NCI-H526 (cell line): Measurements from ENCODE around the gene PCSK6.
A peak's percentile ranks its signal among the peaks of the same experiment; 100 is the strongest.
"Not testable (repeated sequence)": the region's sequence is repeated elsewhere in the genome, so short reads cannot be mapped to it uniquely, and the experiment has no call there.

ENCODE experiments used
- DNase-seq, 2 experiments: peaks; one replicate each; lab custom pipeline; 2025; lab: John Stamatoyannopoulos, UW

The PCSK6 gene

DNA sequence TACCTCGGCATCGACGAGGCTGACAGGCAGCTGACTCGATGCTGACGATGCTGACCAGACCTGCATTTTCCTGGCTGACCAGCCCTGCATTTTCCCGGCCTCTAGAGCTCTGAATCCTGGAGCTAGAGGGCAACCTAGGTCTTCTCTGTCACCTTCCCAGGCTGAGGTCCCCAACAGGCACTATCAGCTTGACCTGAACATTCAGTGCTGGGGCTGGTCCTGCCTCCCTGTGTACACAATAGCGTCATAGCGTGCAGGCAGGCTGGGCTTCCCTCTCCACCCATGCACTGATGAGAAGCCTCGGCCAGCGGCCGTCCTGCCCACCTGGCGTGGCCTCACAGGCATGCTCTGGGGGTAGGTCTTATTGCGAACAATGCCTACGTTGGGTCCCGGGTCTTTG is 132.2 kb downstream of the PCSK6 start:
- no peak for DNase-seq

DNA sequence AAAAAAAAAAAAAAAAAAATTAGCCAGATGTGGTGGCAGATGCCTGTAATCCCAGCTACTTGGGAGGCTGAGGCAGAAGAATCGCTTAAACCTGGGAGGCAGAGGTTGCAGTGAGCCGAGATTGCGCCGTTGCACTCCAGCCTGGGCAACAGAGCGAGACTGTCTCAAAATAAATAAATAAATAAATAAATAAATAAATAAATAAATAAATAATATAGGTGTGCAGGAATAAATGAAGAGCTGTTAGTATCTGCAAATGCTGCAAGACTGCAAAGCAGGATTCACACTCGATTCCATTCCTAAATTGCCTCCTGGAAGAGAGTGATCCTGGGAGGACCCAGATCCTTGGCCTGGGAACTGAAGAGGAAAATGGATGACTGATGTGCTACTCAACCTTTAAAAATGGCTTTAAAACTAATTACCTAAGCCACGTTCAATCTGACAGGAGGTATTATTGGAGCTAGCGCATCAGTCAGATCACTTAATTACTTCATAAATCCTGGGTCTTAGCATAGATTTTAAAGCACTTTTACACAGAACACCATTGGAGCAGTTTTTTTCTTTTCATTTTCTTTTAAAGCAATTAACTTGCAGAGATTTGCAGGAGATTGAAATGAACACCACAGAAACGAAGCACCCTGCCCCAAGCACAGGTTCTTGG is 132.9 kb downstream of the PCSK6 start:
- not testable (repeated sequence) for DNase-seq

DNA sequence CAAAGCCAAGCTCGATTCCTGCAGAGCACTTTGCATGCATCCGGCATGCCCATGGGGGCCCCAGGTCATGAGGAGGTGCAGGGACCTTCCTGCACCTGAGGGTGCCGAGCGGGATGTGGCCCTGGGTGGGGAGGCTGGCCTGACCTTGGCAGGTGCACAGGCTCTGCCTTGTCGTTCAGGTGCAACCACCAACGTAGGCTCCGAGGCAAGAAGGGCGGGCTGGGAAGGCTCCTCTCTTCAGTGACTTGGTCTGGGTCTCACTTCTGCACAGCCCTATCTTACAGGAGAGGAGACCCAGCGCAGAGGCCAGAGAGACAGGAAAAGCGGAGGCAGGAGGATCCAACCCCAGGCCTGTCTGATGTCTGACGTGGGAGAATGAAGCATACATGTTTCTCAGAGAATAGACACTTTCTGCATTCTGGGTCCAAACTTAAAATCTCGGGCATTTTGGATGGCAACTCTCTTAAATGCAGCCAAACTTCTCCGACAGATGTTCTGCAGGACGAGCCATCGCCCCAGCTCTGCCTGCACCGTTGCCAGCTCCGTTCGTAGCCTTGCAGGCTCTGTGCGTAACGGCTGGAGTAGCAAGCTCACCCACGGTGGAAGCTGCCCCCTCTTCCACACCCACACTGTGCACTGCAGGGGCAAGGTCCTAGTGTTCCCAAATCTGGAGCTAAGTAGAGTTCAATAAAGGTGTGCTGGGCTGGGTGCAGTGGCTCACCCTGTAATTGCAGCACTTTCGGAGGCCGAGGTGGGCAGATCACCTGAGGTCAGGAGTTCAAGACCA is 133.6 kb downstream of the PCSK6 start:
- no peak for DNase-seq

DNA sequence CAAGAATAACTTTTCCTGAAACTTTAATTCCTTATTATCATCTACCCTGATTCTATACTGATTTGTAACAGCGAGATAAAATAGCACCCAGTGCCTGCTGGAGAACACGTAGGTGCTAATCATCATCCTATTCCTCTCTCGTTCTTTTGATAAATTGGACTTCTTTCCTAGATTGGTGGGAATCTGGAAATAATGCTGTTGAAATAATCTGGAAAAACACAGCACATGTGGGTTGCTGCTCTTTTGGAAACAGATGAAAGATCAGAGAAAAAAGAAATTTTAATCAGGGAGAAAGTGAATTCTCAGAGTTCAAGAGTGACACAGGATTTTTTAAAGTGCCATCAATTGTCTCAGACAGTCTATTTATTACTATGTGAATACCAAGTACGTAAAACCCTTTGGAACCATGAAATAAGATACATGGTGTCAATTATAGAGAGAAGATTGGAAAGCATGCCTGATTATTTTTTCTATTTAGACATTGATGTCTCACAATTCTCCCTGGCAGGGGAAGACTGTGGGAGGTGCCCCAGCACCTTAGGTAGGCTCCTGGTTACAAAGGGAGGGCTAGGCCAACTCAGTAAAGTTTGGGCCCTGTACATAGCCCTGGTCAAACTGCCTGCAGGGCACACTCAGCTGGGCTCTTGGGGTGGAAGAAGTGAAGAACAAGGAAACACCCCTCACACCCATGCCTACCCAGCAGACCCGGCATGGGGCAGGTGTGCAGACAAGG is 134.4 kb downstream of the PCSK6 start:
- no peak for DNase-seq

DNA sequence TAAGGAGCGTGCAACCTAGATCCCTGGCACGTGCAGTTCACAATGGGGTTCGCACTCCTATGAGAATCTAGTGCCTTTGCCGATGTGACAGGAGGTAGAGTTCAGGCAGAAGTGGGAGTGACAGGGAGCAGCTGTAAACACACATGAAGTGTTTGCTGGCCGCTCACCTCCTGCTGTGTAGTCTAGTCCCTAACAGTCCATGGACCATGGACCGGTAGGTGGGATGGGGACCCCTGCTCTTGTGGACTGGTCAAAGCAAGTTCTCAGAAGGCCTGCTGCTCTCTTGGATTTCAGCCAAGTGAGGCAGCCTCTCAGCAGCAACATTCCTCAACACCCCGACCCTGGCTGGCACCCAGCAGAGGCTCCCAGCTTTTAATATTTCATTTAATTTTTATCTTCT is 136.3 kb downstream of the PCSK6 start:
- no peak for DNase-seq

DNA sequence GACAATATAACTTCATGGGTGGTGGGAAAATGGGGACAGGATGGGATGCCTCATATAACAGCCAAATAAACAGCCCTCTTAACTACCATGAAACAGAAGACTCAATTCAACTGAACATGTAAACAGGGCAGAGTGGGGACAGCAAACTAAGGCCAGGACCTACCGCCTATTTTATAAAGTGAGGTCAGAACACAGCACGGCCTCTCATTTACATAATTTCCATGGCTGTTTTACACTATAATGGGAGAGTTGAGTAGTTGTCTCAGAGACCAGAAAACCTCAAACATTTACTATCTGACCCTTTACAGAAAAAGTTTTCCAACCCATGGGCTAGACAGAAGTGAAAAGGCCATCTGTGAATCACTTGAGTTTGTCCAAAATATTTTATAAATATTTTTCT is 137.8 kb downstream of the PCSK6 start:
- peak in 1 of 2 experiments; percentile 12 for DNase-seq

DNA sequence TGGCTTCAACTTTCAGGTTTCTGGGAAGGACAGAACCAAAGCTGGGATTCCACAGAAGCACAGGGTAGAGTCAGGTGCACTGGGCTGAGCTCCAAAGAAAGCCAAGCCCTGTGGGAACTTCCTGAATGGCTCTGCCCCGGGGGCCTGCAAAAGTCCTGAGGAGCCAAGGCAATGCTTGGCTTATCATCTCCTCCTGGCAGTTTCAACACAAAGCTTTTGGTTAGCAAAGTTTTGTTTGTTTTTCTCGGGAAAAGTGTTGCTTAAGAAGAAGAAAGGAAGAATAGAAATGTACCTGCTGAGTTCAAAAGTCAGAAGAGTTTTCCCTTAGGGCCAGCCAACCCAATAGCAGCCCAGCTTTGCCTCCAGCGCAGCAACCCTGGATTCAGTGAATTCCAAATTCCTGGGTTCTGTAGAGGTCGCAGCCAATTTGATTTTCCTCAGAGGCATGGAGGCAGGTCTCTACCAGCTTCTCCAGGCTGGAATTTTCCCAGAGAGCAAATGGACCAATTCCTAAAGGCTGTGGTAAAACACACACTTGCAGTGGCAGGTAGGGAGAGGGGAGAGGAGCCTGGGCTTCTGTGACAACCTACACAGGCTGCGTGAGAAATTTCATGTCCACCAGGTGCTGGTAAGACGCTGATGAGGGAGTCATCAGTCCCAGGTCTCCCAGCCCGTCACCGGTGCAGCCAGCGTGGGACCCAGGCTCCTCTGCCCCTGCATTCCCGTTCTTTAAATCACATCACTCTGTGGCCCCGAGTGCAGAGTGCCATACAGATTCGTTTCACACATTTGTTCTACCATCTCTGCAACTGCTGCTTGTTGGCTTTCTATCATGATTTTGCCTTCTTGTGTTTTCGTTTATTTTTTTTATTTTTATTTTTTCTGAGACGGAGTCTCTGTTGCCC is 140.2 kb downstream of the PCSK6 start:
- no peak for DNase-seq

DNA sequence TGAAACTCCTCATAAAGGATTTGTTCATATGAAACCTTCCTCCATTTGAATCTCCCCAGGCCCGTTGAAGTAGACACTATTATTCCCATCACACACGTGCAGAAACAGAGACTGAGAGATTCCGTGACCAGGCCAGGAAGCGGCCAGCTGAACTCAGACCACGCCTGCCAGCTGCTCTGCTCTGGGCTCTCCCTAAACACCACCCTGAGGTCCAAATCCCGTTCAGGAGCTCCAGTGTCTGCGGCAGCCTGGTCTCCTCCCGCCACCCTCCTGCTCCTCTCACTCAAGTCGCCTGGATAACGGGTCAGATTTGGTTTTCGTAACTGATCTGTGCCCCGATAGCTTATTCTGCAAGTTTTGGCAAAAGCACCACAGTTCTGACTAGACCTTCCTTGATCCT is 140.9 kb downstream of the PCSK6 start:
- no peak for DNase-seq

DNA sequence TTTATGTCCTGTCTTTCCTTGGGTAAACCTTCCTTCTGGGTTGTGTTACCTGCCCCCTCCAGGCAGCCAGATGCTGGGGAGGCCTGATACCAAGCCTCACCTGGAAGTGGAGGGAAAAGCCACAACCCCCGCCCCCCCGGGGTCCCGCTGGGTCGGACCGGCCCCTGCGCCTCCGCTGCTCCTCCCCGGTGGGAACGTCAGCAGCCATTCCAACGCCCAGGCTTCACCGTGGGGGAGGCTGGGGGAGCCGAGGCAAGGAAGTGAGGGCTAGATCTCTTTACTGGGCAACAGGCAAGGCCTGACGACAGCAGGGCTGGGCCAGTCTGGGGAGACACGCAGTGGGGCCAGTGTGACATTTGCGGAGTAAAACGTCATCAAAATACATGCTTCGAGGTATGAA is 141.5 kb downstream of the PCSK6 start:
- DNase-seq = no peak

DNA sequence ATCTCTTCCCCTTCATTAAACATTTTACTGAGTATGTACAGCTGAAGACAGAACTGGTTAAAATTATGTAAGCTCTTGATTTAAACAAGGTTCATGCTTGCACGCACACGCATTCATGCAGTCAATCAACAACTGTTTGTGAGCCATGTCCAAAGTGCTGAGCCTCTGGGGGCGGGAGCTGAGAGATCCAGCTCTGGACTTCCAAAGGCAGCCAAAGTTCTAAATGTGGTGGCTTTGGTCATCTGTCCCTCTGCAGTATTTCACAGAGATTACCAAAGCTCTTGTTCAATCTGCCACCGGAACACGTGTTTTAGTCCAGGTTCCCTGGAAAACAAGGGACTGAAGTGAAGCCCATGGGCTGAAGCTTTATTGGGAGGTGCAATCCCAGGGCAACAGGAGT is 142.1 kb downstream of the PCSK6 start:
- no peak for DNase-seq

DNA sequence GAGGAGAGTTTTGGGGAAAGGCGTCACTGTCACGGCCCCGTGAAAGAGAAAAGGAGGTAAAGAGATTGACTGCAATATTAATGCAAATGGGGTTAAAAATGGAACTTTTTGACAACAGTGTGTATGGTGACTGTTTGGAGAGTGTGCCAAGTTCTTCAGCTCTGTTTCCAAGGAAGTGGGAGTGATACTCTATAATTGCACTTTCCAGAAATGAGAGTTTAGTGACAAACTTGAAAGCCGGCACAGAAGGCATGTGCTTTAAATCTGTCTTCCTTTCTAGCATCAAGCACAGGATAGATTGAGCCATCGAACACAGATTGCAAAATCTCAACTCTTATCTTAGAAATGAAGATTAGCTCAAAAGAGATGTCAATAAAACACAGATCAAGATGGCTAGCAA is 142.6 kb downstream of the PCSK6 start:
- DNase-seq = no peak

DNA sequence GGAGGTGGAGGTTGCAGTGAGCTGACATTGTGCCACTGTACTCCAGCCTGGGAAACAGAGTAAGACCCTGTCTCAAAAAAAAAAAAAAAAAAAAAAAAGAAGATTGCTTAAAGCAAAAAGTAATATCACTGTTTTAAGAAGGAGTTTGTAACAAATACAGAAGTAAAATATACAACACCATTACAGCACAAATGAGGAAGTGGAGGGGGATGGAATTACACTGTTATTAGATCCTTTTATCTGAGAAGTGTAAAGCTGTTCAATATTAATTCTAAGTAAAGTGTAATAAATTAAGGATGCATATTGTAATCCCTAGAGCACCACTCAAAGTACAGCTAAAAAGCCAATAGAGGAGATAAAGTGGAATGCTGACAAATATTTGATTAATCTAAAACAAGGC is 147.5 kb downstream of the PCSK6 start:
- no peak for DNase-seq

DNA sequence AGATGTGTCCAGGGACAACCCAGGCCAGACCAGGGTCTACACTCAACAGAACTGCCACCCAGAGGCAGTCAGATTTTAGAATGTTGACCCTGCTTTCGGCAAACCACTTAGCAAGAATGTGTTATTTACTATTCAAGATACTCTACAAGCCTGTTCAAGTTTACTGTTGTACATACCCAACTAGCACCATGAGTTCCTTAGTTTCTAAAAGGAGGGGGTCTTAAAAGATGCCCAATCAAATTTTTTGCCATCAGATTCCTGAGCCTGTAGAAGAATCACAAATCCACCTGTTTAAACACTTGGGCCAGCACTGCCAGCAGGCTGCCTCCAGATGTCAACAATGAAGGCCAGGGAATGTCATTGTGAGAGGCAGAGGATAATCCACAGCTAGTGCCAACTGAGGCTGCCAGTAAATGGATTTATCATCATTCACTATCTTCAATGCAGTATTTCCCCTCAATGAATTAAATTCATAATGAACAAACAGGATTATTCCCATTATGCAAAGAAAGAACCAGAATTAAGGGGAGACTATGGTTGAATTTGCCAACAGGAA is 150.9 kb downstream of the PCSK6 start:
- no peak for DNase-seq

DNA sequence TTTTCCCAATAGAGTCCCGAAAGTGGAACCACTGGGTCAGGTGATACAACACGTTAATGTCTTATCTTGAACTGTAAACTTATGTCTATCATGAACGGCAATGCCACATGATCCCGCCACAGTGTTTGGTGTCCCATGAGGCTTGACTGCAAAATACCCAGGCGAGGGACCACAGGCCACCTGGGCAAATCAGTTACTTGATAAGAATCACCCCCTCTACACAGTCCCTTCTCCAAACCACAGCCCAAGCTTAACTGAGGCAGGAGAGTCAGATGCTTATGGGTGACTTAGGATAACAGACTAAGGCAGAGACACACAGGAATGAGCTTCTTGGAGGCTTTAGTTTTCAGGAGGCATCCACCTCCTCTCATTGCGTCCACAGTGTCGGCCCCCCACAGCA is 151.5 kb downstream of the PCSK6 start:
- DNase-seq = no peak

DNA sequence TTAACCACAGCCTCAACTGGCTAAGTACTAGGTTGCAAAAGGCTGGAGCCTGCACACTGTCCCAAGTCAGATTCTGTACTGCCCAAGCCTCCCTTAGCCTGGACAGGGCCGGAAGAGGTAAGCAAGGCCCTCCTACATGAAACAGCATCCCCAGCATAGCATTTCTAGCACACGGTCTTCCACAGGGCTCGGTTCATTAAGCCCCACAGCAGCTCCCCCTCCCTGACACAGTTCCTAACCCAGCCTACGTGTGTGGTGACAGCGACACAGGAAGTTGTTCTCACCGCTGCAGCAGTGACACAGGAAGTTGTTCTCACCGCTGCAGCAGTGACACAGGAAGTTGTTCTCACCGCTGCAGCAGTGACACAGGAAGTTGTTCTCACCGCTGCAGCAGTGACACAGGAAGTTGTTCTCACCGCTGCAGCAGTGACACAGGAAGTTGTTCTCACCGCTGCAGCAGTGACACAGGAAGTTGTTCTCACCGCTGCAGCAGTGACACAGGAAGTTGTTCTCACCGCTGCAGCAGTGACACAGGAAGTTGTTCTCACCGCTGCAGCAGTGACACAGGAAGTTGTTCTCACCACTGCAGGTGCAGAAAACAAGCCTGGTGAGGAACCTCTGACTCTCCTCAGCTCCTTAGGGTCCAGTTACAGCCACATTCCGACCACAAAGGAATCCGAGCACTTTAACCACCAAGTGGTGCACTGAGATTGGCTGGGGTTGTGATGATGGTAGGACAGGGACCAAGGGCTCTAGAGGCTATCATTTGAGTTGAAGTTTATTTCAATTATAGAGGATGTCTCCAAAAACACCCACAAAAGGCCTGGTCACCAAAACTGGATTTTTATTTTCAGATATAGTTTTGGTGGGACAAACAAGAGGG is 155.4 kb downstream of the PCSK6 start:
- DNase-seq = not testable (repeated sequence)

DNA sequence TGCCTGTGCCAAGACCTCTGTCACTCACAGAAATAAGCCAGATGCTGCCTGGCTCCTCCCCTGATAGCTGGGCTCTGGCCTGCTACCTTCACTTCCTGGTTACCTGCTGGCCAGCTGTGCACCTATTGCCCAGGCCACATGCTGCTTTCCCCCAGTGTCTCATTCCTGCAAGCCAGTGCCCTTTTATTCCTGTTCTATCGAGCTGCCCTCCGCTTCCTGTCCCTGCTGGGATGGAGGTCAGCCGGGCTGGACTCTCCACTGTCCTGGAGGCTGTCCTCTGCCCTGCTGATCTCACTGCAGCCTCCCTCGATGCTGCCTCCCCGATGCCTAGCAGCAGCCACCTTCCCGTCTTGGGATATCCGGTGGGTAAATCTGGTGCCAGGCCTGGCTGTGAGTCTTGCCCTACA is 157.4 kb downstream of the PCSK6 start:
- DNase-seq = no peak

DNA sequence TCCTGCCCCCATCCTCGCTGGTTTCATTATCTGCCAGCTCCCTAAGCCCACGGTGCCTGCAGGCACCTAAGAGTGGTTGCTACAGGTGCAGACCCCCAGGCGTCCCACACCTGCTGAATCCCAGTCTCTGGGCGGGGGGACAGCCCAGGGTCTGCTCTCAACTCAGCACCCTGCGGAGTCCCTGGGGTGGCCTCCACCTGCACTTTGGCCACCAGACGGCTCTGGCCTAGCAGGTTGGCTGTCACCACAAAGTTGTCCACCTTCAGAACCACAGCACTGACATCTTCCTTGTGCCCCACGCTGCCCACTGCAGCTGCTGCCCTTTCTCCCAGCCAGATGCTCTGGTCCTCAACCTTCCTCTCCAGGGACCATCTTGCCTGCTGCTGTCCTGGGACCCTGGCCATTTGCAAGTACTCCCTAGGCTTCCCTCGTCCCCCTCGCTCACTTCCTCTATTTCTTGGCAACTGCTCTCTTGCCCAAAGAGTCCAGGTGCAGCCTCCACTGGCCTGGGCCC is 159.6 kb downstream of the PCSK6 start:
- DNase-seq = no peak

DNA sequence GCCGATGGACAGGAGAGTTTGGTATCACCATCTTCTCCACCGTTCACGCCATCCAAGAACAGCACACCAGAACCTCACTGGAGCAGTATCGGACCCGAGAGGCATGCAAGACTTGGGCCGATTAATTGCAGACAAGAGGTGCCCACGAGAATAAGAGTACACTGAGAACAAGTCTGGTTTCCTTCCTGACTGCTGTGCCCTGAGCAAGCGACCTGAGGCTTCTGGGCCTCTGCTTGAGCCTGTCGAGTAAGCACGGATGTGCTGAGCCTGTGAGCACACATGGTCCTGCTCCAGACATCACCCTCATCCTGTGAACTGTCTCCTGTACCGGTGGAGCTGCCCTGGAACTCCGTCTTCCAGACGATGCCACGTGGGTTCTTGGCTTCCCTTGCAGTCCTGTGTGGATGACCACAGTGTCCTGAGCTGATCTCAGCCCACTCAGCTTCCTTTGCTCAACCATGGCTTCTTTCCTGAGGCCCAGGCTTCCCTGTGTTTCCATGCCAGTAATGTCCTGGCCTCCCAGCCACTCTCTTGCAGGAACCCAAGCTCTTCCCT is 160.1 kb downstream of the PCSK6 start:
- DNase-seq = no peak

DNA sequence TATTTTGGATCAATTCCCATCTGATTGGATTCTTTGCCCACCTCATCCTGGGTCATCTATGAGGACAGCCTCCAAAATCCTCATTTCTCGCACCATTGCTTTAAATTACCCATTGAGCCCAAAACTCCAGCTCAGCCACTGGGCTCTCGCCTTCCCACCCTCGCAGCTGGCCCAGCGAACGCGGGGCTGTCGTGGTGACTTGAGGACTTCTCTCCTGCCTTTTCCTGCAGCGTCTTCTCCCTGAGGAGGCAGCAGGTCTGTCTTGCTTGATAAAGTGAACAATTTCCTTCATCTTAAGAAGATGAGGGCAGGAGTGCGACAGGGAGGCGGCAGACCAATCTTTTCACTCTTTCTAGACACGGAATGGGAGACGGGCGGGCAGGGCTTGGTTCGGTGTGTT is 161.5 kb downstream of the PCSK6 start:
- no peak for DNase-seq

DNA sequence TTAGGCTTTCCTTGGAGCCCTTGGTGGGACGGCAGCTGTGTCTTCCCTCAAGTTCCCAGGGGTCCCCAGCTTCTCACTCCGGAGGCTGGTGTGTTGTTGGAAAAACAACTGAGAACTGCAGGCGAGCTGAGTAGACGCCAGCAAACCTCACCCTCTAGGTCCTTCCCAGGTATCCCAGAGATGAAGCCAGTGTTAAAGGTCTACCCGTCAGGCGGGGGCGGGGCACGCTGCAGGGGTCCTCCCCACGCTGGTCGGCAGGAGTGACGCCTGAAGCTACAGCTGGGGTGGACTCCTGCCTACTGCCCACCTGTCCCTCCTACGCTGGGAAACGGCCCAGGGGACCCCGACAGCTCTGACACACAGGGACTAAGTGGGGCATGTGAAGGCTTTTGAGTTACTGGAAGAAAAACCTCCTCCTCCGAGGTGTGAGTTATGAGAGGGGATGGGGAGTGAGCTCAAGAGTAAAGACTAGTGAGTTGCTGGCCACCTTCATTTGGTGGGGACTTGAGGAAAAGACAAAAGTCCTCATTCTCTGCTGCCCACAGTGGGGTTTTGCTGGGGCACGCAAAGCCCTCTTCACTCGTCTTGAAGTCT is 162.3 kb downstream of the PCSK6 start:
- no peak for DNase-seq
